CD4-positive, alpha-beta T cell treated with Interleukin-6 for 4 hours (primary cell): Measurements from ENCODE around the gene RFX4.
"Not testable (repeated sequence)": the region's sequence is repeated elsewhere in the genome, so short reads cannot be mapped to it uniquely, and the experiment has no call there.

Source experiments
- DNase-seq: peaks from one replicate; pipeline ENCODE4 v3.0.0-alpha.2; 2020; ENCODE audit warnings: mixed read lengths

Gene RFX4

GRCh38 chr12:106594447-106594846 lies 11.6 kb downstream of the RFX4 start:
- no peak for DNase-seq

- no peak for DNase-seq
Observed at GRCh38 chr12:106595268-106595667, 12.5 kb downstream of the RFX4 start.

- no peak for DNase-seq
Observed at GRCh38 chr12:106598003-106598402, 15.2 kb downstream of the RFX4 start.

- DNase-seq, result no peak
Observed at GRCh38 chr12:106599302-106599701, 16.5 kb downstream of the RFX4 start.

- no peak for DNase-seq
Observed at GRCh38 chr12:106600503-106600902, 17.7 kb downstream of the RFX4 start.

GRCh38 chr12:106601031-106601430 lies 18.2 kb downstream of the RFX4 start:
- no peak for DNase-seq

GRCh38 chr12:106601496-106601895 lies 18.7 kb downstream of the RFX4 start:
- DNase-seq, result no peak

GRCh38 chr12:106602076-106602475 lies 19.3 kb downstream of the RFX4 start:
- DNase-seq, result no peak

GRCh38 chr12:106605254-106605653 lies 22.4 kb downstream of the RFX4 start:
- no peak for DNase-seq

GRCh38 chr12:106620588-106620987 lies 37.8 kb downstream of the RFX4 start:
- not testable (repeated sequence) for DNase-seq

GRCh38 chr12:106625976-106626375 lies 43.2 kb downstream of the RFX4 start:
- no peak for DNase-seq

- DNase-seq, result no peak
Observed at GRCh38 chr12:106629797-106630659, 47.2 kb downstream of the RFX4 start.

- no peak for DNase-seq
Observed at GRCh38 chr12:106631150-106631549, 48.3 kb downstream of the RFX4 start.

GRCh38 chr12:106631797-106632196 lies 49.0 kb downstream of the RFX4 start:
- DNase-seq, result no peak

GRCh38 chr12:106632797-106633450 lies 50.1 kb downstream of the RFX4 start:
- DNase-seq, result no peak

GRCh38 chr12:106633451-106633823 lies 50.6 kb downstream of the RFX4 start:
- no peak for DNase-seq

- no peak for DNase-seq
Observed at GRCh38 chr12:106634206-106634605, 51.4 kb downstream of the RFX4 start.

- no peak for DNase-seq
Observed at GRCh38 chr12:106643000-106643399, 60.2 kb downstream of the RFX4 start.

- no peak for DNase-seq
Observed at GRCh38 chr12:106644335-106645073, 61.7 kb downstream of the RFX4 start.

GRCh38 chr12:106645074-106645421 lies 62.2 kb downstream of the RFX4 start:
- DNase-seq, result no peak

- no peak for DNase-seq
Observed at GRCh38 chr12:106645465-106646330, 62.9 kb downstream of the RFX4 start.

- DNase-seq, result no peak
Observed at GRCh38 chr12:106646472-106646871, 63.7 kb downstream of the RFX4 start.
